Activated CD4-positive, alpha-beta T cell treated with anti-CD3 and anti-CD28 coated beads, Interleukin-2, amount 50 U/mL, for 24 hours (primary cell): ENCODE measurements around the gene MAB21L3.
"Not testable (repeated sequence)": the region's sequence is repeated elsewhere in the genome, so short reads cannot be mapped to it uniquely, and the experiment has no call there.

Experiments used
- DNase-seq, 2 donors: peaks; one replicate each; pipeline ENCODE4 v3.0.0-alpha.2; 2020; ENCODE audit warnings: low read depth in 1 of 2, low spot score in 1 of 2

MAB21L3 gene

GRCh38 chr1:116133696-116134475 is 22.7 kb downstream of the MAB21L3 start:
- no peak for DNase-seq

- no peak for DNase-seq
Observed at GRCh38 chr1:116134476-116134773, 23.2 kb downstream of the MAB21L3 start.

- no peak for DNase-seq
Observed at GRCh38 chr1:116138277-116138792, 27.1 kb downstream of the MAB21L3 start.

GRCh38 chr1:116139592-116140134 is 28.5 kb downstream of the MAB21L3 start:
- DNase-seq, result no peak

GRCh38 chr1:116144151-116144550 is 33.0 kb downstream of the MAB21L3 start:
- no peak for DNase-seq

GRCh38 chr1:116146447-116147113 is 35.4 kb downstream of the MAB21L3 start:
- not testable (repeated sequence) for DNase-seq

GRCh38 chr1:116147114-116147510 is 35.9 kb downstream of the MAB21L3 start:
- no peak for DNase-seq

GRCh38 chr1:116147972-116148371 is 36.8 kb downstream of the MAB21L3 start:
- DNase-seq, result no peak

GRCh38 chr1:116148967-116149366 is 37.8 kb downstream of the MAB21L3 start:
- DNase-seq, result no peak

GRCh38 chr1:116150368-116150767 is 39.2 kb downstream of the MAB21L3 start:
- no peak for DNase-seq

GRCh38 chr1:116151739-116152576 is 40.8 kb downstream of the MAB21L3 start:
- DNase-seq, result peak; percentile 63 to 64

GRCh38 chr1:116152577-116152943 is 41.4 kb downstream of the MAB21L3 start:
- DNase-seq, result no peak

GRCh38 chr1:116152950-116153691 is 41.9 kb downstream of the MAB21L3 start:
- no peak for DNase-seq

GRCh38 chr1:116153692-116154031 is 42.5 kb downstream of the MAB21L3 start:
- DNase-seq, result no peak

GRCh38 chr1:116154536-116154935 is 43.3 kb downstream of the MAB21L3 start:
- no peak for DNase-seq

GRCh38 chr1:116157096-116157495 is 45.9 kb downstream of the MAB21L3 start:
- DNase-seq, result no peak

- no peak for DNase-seq
Observed at GRCh38 chr1:116159177-116159576, 48.0 kb downstream of the MAB21L3 start.

- DNase-seq, result no peak
Observed at GRCh38 chr1:116159611-116160010, 48.4 kb downstream of the MAB21L3 start.

GRCh38 chr1:116161390-116161789 is 50.2 kb downstream of the MAB21L3 start:
- no peak for DNase-seq

GRCh38 chr1:116161877-116162390 is 50.7 kb downstream of the MAB21L3 start:
- no peak for DNase-seq

- no peak for DNase-seq
Observed at GRCh38 chr1:116163533-116163932, 52.3 kb downstream of the MAB21L3 start.
